GM12875 (cell line): Measurements from ENCODE around the gene DYDC1.

Experiments used
- H3K4me3 ChIP-seq: one replicate; pipeline ENCODE4 v1.5.1; 2011; ENCODE audit warnings: low read depth, low read length, control low read depth
- TF ChIP-seq, protein P1 (sequence below): IDR thresholded peaks from 2 replicates; pipeline ENCODE4 v1.5.1; 2011; ENCODE audit warnings: low read depth, mild to moderate bottlenecking, control low read depth, inconsistent platforms, low read length, moderate library complexity, borderline replicate concordance; ENCODE audit not compliant: insufficient read depth

Gene DYDC1

DNA sequence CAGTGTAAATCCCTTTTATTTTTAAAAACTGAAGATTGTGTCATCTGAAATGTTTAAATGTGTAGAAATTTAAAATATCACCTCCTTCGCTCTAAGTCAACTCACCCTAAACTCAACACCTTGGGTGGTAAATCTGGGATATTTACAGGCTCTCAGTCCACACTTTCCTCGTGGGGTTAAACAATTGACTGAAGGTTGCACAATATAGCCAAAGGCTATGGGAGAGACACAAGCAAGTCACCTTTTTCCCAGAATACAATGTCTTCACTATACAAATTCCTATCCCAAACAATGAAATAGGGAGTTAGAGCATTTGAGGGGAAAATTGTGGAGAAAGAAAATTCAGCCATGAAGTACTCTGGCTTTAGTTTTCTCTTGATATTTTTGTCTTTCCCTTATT lies 34.4 kb downstream of the DYDC1 start:
- TF ChIP-seq, protein P1, sequence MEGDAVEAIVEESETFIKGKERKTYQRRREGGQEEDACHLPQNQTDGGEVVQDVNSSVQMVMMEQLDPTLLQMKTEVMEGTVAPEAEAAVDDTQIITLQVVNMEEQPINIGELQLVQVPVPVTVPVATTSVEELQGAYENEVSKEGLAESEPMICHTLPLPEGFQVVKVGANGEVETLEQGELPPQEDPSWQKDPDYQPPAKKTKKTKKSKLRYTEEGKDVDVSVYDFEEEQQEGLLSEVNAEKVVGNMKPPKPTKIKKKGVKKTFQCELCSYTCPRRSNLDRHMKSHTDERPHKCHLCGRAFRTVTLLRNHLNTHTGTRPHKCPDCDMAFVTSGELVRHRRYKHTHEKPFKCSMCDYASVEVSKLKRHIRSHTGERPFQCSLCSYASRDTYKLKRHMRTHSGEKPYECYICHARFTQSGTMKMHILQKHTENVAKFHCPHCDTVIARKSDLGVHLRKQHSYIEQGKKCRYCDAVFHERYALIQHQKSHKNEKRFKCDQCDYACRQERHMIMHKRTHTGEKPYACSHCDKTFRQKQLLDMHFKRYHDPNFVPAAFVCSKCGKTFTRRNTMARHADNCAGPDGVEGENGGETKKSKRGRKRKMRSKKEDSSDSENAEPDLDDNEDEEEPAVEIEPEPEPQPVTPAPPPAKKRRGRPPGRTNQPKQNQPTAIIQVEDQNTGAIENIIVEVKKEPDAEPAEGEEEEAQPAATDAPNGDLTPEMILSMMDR: no peak
- no peak overlapping the region for H3K4me3 ChIP-seq

- TF ChIP-seq, protein P1: no peak
- H3K4me3 ChIP-seq: no peak overlapping the region
These were observed 35.4 kb downstream of the DYDC1 start for GRCh38 chr10:80321183-80321582.

DNA sequence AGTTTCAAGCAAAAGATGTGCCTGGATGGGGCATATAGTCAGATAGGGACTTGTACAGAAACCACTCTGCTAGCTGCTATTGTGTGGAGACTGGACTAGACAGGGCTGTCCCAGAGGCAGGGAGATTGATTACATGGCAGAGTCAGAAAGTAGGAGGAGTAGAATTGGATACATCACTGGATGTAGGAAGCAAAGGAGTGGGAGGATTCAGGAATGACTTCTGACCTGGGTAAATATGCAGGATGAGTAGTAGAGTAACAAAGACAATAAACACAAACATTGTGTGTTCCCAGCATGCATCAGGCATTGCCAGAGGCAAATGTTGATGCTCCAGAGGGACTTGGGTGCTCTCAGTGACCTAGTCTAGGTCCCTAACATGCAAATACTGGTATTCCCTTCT lies 36.2 kb downstream of the DYDC1 start:
- TF ChIP-seq, protein P1: no peak
- no peak overlapping the region for H3K4me3 ChIP-seq

GRCh38 chr10:80319725-80320290 lies 36.7 kb downstream of the DYDC1 start:
- no peak overlapping the region for H3K4me3 ChIP-seq
- TF ChIP-seq, protein P1: no peak

GRCh38 chr10:80319318-80319717 lies 37.2 kb downstream of the DYDC1 start:
- TF ChIP-seq, protein P1: no peak

DNA sequence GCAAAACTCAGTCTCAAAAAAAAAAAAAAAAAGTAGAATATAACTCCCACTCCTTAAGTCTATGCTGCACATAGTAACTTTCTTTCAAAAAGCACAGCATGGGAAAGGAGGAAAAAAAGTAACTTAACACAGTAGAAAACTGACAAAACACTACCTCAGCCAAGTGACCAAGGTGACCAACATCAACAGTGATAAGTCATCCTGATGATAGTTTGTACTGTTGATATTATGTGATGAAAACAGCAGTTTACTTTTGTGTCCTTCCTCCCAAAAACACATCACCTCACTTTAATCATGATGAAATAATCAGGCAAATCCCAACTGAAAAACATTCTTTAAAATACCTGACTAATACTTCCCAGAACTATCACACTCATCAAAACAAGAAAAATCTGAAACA lies 37.8 kb downstream of the DYDC1 start:
- TF ChIP-seq, protein P1: no peak
- H3K4me3 ChIP-seq: no peak overlapping the region

More at GRCh38 chr10:80319318-80319717, 37.2 kb downstream of the DYDC1 start:
- H3K4me3 ChIP-seq: no peak overlapping the region

DNA sequence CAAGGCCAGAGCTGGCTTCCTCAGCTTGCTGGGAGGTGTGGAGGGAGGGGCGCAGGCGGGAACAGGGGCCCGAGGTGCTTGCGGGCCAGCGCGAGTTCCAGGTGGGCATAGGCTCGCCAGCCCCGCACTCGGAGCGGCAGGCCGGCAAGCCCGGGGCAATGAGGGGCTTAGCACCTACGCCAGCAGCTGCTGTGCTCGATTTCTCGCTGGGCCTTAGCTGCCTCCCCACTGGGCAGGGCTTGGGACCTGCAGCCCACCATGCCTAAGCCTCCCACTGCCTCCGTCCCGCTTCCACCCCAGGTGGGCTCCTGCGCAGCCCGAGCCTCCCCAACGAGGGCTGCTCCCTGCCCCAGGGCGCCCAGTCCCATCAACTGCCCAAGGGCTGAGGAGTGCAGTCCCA lies 41.2 kb downstream of the DYDC1 start:
- TF ChIP-seq, protein P1: no peak
- H3K4me3 ChIP-seq: no peak overlapping the region
